WTC11 (cell line): ENCODE results near the gene LIN7B. TPM values are rescaled to one million over a fixed set of nuclear protein-coding genes. Genes with fewer than 3 reads are reported as not detected.
A peak's percentile ranks its signal among the peaks of the same experiment; 100 is the strongest.

Source experiments
- ATAC-seq: fragments of 200-7000 bp; cut with Tn5 transposase; 2 replicates; pipeline ENCODE4 v1.10.0; 2021; ENCODE audit warnings: mild to moderate bottlenecking, moderate library complexity
- CTCF ChIA-PET: fragments of 300-600 bp; sonication (Branson Sonifier 250); formaldehyde crosslinking; loops from one replicate; lab custom pipeline; 2021; ENCODE audit warnings: antibody characterized with exemption; lab: Charles Lee
- POLR2A ChIA-PET: fragments of 350-600 bp; sonication (Branson Sonifier 250); formaldehyde crosslinking; loops from one replicate; lab custom pipeline; 2021; ENCODE audit warnings: antibody characterized with exemption; lab: Charles Lee
- DNase-seq: peaks from one replicate; pipeline ENCODE4 v3.0.0; 2021; ENCODE audit warnings: low spot score
- H3K27ac Mint-ChIP-seq: 2 replicates; pipeline ENCODE4 v1.8.0; 2021; ENCODE audit warnings: mixed read lengths
- H3K27me3 Mint-ChIP-seq: 2 replicates; pipeline ENCODE4 v1.8.0; 2021; ENCODE audit warnings: low read depth, mild to moderate bottlenecking, moderate library complexity, mixed read lengths
- H3K36me3 Mint-ChIP-seq: 2 replicates; pipeline ENCODE4 v1.8.0; 2021; ENCODE audit warnings: mixed read lengths
- H3K4me1 Mint-ChIP-seq: 2 replicates; pipeline ENCODE4 v1.8.0; 2022; ENCODE audit warnings: mixed read lengths
- H3K4me3 Mint-ChIP-seq: 2 replicates; pipeline ENCODE4 v1.8.0; 2021; ENCODE audit warnings: mild to moderate bottlenecking, moderate library complexity, mixed read lengths
- H3K9me3 Mint-ChIP-seq: 2 replicates; pipeline ENCODE4 v1.8.0; 2021; ENCODE audit warnings: mixed read lengths
- EMX1 ChIP-seq: fragments of 250-450 bp; sonication (Bioruptor Pico); IDR thresholded peaks from 2 replicates; pipeline ENCODE4 v1.8.0; 2021; ENCODE audit warnings: mild to moderate bottlenecking
- GABPB1 ChIP-seq: sonication (generic); formaldehyde crosslinking; IDR thresholded peaks from 2 replicates; pipeline ENCODE4 v1.8.1; 2023; ENCODE audit warnings: mild to moderate bottlenecking, missing genetic modification reagents
- HMGXB4 ChIP-seq: sonication (generic); formaldehyde crosslinking; IDR thresholded peaks from 2 replicates; pipeline ENCODE4 v1.8.1; 2023; ENCODE audit warnings: mild to moderate bottlenecking, moderate library complexity, missing genetic modification reagents
- KAT7 ChIP-seq: sonication (generic); formaldehyde crosslinking; IDR thresholded peaks from 2 replicates; pipeline ENCODE4 v1.8.1; 2023; ENCODE audit warnings: missing genetic modification reagents, mild to moderate bottlenecking, borderline replicate concordance
- SOX15 ChIP-seq: fragments of 250-450 bp; sonication (Bioruptor Pico); IDR thresholded peaks from 2 replicates; pipeline ENCODE4 v1.9.0; 2021; ENCODE audit warnings: mild to moderate bottlenecking
- SP1 ChIP-seq: sonication (generic); formaldehyde crosslinking; conservative IDR thresholded peaks from 2 replicates; pipeline ENCODE4 v1.8.1; 2022; ENCODE audit warnings: missing genetic modification reagents
- TCF7 ChIP-seq: sonication (generic); formaldehyde crosslinking; IDR thresholded peaks from 2 replicates; pipeline ENCODE4 v1.8.0; 2022; ENCODE audit warnings: mild to moderate bottlenecking, low read depth, missing genetic modification reagents, moderate library complexity
- TEAD1 ChIP-seq: sonication (generic); formaldehyde crosslinking; IDR thresholded peaks from 2 replicates; pipeline ENCODE4 v1.8.0; 2022; ENCODE audit warnings: mild to moderate bottlenecking, missing genetic modification reagents
- ZBTB21 ChIP-seq: sonication (generic); formaldehyde crosslinking; IDR thresholded peaks from 2 replicates; pipeline ENCODE4 v1.8.1; 2023; ENCODE audit warnings: mild to moderate bottlenecking, missing genetic modification reagents, borderline replicate concordance
- ZNF138 ChIP-seq: sonication (generic); formaldehyde crosslinking; conservative IDR thresholded peaks from 2 replicates; pipeline ENCODE4 v1.8.1; 2022; ENCODE audit warnings: mild to moderate bottlenecking, moderate library complexity, missing genetic modification reagents
- ZNF423 ChIP-seq: fragments of 250-450 bp; sonication (Bioruptor Pico); IDR thresholded peaks from 2 replicates; pipeline ENCODE4 v2.1.2; 2022; ENCODE audit warnings: mild to moderate bottlenecking, moderate library complexity
- total RNA-seq: library from RNA; stranded (reverse); gene quantifications from 3 replicates; pipeline ENCODE4 v1.2.3, GENCODE V29; 2021
- TF ChIP-seq, protein P1 (sequence below): sonication (generic); formaldehyde crosslinking; IDR thresholded peaks from 2 replicates; pipeline ENCODE4 v1.8.0; 2022; ENCODE audit warnings: mild to moderate bottlenecking, missing genetic modification reagents
- TF ChIP-seq, protein P2 (sequence below): sonication (generic); formaldehyde crosslinking; IDR thresholded peaks from 2 replicates; pipeline ENCODE4 v1.8.0; 2023; ENCODE audit warnings: mild to moderate bottlenecking, missing genetic modification reagents
- TF ChIP-seq, protein P3 (sequence below): sonication (generic); formaldehyde crosslinking; IDR thresholded peaks from 2 replicates; pipeline ENCODE4 v1.8.0; 2022; ENCODE audit warnings: mild to moderate bottlenecking, missing genetic modification reagents
- TF ChIP-seq, protein P4 (sequence below): sonication (generic); formaldehyde crosslinking; IDR thresholded peaks from 2 replicates; pipeline ENCODE4 v1.8.1; 2023; ENCODE audit warnings: mild to moderate bottlenecking, missing genetic modification reagents, moderate library complexity

LIN7B gene
- total RNA-seq, 1 experiment from 2014 or later: 5.1 TPM

DNA sequence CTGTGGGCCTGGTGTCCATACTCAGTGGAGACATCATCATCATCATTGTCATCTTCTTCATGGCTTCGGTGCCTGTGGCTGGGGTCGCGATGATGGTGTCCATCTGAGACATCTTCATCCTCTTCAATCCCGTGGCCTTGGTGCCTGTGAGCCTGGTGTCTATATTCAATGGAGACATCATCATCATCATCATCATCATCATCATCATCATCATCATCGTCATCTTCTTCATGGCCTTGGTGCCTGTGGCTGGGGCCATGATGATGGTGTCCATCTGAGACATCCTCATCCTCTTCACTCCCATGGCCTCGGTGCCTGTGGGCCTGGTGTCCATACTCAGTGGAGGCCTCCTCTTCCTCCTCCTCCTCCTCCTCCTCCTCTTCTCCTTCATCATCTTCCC, 40.1 kb downstream of the LIN7B start:
- Mint-ChIP-seq H3K4me3 (no peak overlapping the region), H3K27me3 (peaks cover 72% of the 10 kb centered on the region)
- POLR2A ChIA-PET: no interaction called here

DNA sequence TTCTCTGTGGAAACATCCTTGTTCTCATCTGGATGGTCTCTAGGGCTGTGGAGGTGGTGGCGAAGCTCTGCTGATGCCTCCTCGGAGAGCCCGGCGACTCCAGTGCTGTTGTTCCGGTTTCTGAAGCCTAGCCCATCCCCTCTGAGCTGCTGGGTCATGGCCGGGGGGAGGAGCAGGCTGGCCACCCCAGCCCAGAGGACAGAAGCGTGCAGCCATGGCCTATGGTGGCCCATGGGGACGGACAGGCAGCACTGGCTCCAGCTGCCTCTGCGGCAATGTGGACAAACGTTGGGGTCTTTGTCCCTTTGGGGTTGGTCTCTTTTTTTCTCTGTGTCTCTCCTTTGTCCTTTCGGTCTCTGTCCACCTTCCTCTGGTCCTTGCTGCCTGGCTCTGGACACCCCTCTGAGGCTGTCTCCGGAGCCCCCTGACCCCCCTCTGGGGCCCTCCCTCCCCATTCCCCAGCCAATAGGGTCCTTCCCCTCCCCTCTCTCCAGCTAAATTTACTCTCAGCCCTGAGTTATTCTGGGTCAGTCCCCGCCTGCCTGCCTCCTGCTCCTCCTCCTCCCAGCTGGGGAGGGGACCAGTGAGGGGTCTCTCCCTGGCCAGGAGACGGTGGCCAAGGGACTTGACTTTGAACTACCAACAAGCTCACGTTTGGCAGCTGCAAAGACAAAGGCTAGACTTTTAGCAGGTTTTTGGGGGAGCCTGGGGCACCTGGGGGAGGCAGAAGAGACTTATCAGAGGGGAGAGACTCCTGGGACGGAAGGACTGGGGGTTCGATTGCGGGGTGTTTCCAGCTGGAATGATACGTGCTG, 41.0 kb downstream of the LIN7B start, which contains the start of gene HRC:
Gene HRC, minus strand, starts transcription at position 392 of the 815 bp plus-strand sequence. Its CDS starts 159 bp downstream, at position 233.
- ChIA-PET POLR2A (interaction anchor here (0.6 to 0.8 kb wide), 3 partner anchors 10 to 348 kb away, joined by 3 to 6 read pairs (median 3); no protein-coding TSS in a partner anchor), CTCF (interaction anchor here (0.6 to 1.9 kb wide), 10 partner anchors 9 to 70 kb away, joined by 3 to 12 read pairs (median 5); partner anchors contain the start of gene LIN7B)
- TF ChIP-seq, protein P1, sequence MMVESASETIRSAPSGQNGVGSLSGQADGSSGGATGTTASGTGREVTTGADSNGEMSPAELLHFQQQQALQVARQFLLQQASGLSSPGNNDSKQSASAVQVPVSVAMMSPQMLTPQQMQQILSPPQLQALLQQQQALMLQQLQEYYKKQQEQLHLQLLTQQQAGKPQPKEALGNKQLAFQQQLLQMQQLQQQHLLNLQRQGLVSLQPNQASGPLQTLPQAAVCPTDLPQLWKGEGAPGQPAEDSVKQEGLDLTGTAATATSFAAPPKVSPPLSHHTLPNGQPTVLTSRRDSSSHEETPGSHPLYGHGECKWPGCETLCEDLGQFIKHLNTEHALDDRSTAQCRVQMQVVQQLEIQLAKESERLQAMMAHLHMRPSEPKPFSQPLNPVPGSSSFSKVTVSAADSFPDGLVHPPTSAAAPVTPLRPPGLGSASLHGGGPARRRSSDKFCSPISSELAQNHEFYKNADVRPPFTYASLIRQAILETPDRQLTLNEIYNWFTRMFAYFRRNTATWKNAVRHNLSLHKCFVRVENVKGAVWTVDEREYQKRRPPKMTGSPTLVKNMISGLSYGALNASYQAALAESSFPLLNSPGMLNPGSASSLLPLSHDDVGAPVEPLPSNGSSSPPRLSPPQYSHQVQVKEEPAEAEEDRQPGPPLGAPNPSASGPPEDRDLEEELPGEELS (CRISPR knock-in tag): no peak
- TF ChIP-seq, all 79 proteins: peak for 0
- Mint-ChIP-seq H3K4me3 (peak within 1 kb of the TSS; percentile 51), H3K36me3 (peaks cover 9% of the 10 kb centered on the region; the same call in 1 of the 2 replicates), H3K4me1 (peaks cover 32% of the 10 kb centered on the region), H3K27me3 (peaks cover 76% of the 10 kb centered on the region), H3K9me3 (peaks cover 14% of the 10 kb centered on the region), H3K27ac (no peak within 1 kb of the TSS; the same call in 1 of the 2 replicates)
- DNase-seq (no peak), ATAC-seq (no peak)

More for the DNA sequence above, 40.1 kb downstream of the LIN7B start:
- CTCF ChIA-PET: interaction anchor here (1.6 to 1.9 kb wide), 3 partner anchors 8 to 71 kb away, joined by 4 to 11 read pairs (median 5); partner anchors contain the start of gene LIN7B
- H3K36me3 Mint-ChIP-seq: peaks cover 9% of the 10 kb centered on the region; the same call in 1 of the 2 replicates
- no peak for TF ChIP-seq ZNF423 (CRISPR knock-in tag)
- ATAC-seq (no peak), DNase-seq (no peak)
- H3K27ac Mint-ChIP-seq: no peak overlapping the region
- peaks cover 14% of the 10 kb centered on the region for H3K9me3 Mint-ChIP-seq
- peaks cover 32% of the 10 kb centered on the region for H3K4me1 Mint-ChIP-seq

DNA sequence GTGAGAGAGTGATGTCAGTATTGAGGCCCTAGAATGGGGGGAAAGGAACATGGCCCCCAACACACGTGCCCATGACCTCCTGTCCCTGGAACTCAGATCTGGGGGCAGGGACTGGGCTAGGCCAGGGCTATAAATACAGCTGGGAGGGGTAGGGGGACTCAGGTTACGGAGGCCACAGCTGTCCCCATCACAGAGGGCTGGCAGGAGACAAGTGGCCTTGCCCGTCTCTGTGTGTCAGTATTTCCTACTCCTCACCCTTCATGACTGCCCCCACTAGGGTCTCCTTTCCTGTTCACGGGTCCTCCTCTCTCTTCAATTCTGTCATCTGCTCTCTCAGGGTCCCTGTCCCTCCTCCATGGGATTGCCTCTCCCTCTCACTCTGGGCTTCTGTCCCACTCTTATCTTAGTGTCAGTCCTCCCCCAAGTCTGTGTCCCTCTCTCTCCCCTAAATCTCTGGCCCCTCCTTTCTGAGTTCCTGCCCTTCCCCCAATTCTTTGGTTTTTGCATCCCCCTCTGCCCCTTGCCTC, 41.7 kb downstream of the LIN7B start:
- H3K4me1 Mint-ChIP-seq: peaks cover 32% of the 10 kb centered on the region
- TF ChIP-seq EMX1 (no peak), SOX15 (no peak), KAT7 (CRISPR knock-in tag) (no peak), TEAD1 (CRISPR knock-in tag) (no peak), TCF7 (no peak), ZNF138 (CRISPR knock-in tag) (no peak)
- TF ChIP-seq, protein P2, sequence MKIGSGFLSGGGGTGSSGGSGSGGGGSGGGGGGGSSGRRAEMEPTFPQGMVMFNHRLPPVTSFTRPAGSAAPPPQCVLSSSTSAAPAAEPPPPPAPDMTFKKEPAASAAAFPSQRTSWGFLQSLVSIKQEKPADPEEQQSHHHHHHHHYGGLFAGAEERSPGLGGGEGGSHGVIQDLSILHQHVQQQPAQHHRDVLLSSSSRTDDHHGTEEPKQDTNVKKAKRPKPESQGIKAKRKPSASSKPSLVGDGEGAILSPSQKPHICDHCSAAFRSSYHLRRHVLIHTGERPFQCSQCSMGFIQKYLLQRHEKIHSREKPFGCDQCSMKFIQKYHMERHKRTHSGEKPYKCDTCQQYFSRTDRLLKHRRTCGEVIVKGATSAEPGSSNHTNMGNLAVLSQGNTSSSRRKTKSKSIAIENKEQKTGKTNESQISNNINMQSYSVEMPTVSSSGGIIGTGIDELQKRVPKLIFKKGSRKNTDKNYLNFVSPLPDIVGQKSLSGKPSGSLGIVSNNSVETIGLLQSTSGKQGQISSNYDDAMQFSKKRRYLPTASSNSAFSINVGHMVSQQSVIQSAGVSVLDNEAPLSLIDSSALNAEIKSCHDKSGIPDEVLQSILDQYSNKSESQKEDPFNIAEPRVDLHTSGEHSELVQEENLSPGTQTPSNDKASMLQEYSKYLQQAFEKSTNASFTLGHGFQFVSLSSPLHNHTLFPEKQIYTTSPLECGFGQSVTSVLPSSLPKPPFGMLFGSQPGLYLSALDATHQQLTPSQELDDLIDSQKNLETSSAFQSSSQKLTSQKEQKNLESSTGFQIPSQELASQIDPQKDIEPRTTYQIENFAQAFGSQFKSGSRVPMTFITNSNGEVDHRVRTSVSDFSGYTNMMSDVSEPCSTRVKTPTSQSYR (CRISPR knock-in tag): no peak
- DNase-seq (no peak), ATAC-seq (no peak)
- ChIA-PET CTCF (interaction anchor here (0.6 to 1.9 kb wide), 10 partner anchors 9 to 69 kb away, joined by 3 to 12 read pairs (median 4); partner anchors contain the start of gene LIN7B), POLR2A (interaction anchor here (0.6 kb wide), 2 partner anchors 231 to 347 kb away, joined by 3 to 6 read pairs; no protein-coding TSS in a partner anchor)
- H3K36me3 Mint-ChIP-seq: peaks cover 9% of the 10 kb centered on the region; the same call in 1 of the 2 replicates
- H3K4me3 Mint-ChIP-seq: peak overlapping the region; percentile 51
- H3K9me3 Mint-ChIP-seq: peaks cover 14% of the 10 kb centered on the region
- no peak overlapping the region; the same call in 1 of the 2 replicates for H3K27ac Mint-ChIP-seq
- peaks cover 76% of the 10 kb centered on the region for H3K27me3 Mint-ChIP-seq

- ChIA-PET CTCF (interaction anchor here (1.0 to 3.6 kb wide), 3 partner anchors 11 to 53 kb away, joined by 3 to 24 read pairs (median 8); no protein-coding TSS in a partner anchor), POLR2A (interaction anchor here (0.7 kb wide), 1 partner anchor 8 kb away, joined by 3 read pairs; no protein-coding TSS in a partner anchor)
- peak within 1 kb of the TSS; percentile 34; the same call in 1 of the 2 replicates for H3K27ac Mint-ChIP-seq
- H3K27me3 Mint-ChIP-seq: peaks cover 58% of the 10 kb centered on the region
- H3K4me3 Mint-ChIP-seq: peak within 1 kb of the TSS; percentile 73
- ATAC-seq (peak; percentile 96), DNase-seq (peak; percentile 97)
- H3K4me1 Mint-ChIP-seq: peaks cover 27% of the 10 kb centered on the region
- H3K9me3 Mint-ChIP-seq: peaks cover 14% of the 10 kb centered on the region
- H3K36me3 Mint-ChIP-seq: peaks cover 9% of the 10 kb centered on the region; the same call in 1 of the 2 replicates
- TF ChIP-seq ZBTB21 (CRISPR knock-in tag) (no peak), HMGXB4 (no peak), SP1 (CRISPR knock-in tag) (peak; percentile 65; the same call in 1 of the 2 replicates), GABPB1 (CRISPR knock-in tag) (no peak)
- TF ChIP-seq, protein P3, sequence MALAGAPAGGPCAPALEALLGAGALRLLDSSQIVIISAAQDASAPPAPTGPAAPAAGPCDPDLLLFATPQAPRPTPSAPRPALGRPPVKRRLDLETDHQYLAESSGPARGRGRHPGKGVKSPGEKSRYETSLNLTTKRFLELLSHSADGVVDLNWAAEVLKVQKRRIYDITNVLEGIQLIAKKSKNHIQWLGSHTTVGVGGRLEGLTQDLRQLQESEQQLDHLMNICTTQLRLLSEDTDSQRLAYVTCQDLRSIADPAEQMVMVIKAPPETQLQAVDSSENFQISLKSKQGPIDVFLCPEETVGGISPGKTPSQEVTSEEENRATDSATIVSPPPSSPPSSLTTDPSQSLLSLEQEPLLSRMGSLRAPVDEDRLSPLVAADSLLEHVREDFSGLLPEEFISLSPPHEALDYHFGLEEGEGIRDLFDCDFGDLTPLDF (CRISPR knock-in tag): 0 out of 2 replicates have a peak, but pooled peaks have one; percentile 54
- TF ChIP-seq, protein P4, sequence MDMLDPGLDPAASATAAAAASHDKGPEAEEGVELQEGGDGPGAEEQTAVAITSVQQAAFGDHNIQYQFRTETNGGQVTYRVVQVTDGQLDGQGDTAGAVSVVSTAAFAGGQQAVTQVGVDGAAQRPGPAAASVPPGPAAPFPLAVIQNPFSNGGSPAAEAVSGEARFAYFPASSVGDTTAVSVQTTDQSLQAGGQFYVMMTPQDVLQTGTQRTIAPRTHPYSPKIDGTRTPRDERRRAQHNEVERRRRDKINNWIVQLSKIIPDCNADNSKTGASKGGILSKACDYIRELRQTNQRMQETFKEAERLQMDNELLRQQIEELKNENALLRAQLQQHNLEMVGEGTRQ (CRISPR knock-in tag): no peak
Observed at GRCh38 chr19:49157445-49158224, 43.5 kb downstream of the LIN7B start, which contains the start of gene TRPM4. TSS of gene TRPM4 (plus strand) at chr19:49157792. CDS start at chr19:49157867, 75 bp downstream.
